HG02571 (cell line): ENCODE results near the gene RBM34.

Source experiments
- ATAC-seq: cut with Tn5 transposase; IDR thresholded peaks from one replicate; pipeline ENCODE4 v1.9.1; 2021; ENCODE audit warnings: mild to moderate bottlenecking, moderate library complexity; ENCODE audit not compliant: unreplicated experiment

The RBM34 gene

DNA sequence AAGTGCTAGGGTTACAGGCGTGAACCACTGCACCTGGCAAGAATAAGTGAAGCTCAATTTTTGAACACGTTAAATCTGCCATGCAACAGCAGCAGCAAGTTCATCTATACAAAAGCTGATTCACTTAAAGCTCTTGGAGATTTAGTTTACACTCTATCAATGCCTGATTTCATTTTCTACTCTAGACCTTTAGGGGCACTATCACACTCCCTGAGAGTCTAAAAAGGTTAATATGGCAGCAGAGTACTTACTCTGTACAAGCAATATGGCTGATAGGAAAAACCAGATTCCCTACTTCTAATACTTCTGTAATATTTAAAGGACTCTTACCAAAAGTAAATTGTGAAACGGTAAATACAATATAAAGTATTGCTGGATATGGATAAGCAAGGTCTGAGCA lies 4.8 kb downstream of the RBM34 start:
- no peak for ATAC-seq

DNA sequence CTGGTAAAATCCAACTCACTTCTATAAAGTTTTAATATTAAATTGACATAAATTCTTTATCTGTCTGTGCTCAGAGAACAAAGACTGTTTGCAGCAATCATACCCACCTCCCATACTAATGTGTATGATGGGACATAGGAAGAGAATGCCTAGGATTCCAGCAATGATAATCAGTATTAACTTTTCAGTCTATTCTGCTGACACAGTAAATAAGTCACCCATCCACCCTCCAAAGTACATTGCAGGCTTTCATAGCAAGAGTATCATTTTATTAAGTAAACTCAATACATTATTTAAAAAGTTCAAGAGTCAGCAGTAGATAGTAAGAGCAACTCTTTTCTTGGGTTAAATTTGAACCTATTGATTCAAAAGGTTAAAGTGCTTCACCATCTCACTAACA lies 8.8 kb downstream of the RBM34 start:
- ATAC-seq = no peak

DNA sequence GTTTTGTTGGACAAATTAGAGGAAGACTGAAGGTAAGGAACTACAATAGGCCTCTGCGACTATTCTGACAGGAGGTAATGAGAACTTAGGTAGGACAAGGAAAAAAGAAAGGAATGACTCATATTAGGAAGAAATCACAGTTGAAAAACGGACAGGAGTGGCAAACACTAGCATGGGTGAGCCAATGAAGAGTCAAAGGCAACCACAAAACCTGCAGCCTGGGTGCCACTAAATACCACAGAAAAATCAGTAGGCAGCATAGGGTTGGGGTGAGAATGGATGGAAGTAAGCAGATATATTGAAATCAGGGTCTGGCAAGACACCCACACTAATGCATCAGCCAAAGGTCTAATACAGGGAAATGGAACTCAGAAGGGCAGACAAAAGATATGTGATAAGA lies 10.0 kb downstream of the RBM34 start:
- no peak for ATAC-seq

DNA sequence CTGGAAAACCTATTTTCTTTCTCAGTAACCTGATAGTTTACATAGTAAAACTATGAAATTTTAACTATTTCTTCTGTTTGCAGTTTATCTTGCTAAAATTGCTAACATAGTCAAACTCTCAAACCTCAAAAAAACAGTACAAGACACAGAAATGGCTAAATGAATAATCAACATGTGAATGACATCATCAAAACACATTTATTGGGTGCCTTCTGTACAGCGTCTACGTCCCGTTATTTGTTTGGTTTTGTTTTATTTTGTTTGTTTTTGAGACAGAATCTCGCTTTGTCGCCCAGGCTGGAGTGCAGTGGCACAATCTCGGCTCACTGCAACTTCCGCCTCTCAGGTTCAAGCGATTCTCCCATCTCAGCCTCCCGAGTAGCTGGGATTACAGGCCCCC lies 11.2 kb downstream of the RBM34 start:
- no peak for ATAC-seq

DNA sequence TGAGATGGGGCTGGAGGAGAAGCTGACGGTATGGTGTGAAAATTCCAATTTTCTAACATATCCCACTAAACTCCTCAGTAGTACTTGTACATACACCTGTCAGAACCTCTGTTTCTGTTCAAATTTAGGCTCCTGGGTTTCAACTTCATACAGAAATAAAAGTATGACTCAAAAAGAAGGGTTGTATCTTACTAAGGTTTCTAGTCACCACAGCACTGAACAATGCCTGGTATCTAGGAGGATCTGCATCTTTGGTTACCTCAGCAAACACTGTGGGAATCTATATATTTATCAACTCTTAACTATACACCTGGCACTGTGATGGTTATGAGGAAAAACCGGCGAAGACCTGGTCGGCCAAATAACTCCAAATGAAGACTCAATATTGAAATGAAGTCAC lies 13.8 kb downstream of the RBM34 start:
- no peak for ATAC-seq

DNA sequence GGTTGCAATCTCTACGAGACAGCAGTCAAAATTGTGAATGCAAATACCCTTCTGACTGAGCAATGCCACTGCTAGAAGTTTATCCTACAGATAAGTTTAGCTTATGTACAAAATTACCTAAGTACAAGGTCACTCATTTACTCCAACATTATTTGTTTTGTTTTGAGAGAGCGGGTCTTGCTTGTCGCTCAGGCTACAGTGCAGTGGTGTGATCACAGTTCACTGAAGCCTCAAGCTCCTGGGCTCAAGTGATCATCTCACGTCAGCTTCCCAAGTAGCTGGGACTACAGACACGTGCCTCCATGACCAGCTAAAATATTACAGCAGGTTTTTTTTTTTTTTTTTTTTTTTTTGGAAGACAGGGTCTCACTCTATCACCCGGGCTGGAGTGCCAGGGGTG lies 15.4 kb downstream of the RBM34 start:
- ATAC-seq = no peak

DNA sequence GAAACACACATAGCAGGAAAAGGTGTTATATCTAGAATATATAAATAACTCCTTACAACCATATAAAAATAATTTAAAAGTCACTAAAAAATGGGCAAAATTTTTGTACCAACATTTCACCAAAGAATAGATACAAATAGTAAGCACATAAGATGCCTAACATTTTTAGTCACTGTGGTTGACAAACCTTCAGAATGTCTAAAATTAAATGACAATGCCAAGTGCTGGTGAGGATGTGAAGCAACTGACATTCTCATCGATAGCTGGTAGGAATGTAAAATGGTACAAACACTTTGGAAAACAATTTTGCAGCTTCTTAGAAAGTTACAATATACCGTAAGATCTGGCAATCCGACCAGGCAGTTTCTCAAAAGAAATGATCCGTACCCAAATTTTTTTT lies 18.1 kb downstream of the RBM34 start:
- no peak for ATAC-seq

DNA sequence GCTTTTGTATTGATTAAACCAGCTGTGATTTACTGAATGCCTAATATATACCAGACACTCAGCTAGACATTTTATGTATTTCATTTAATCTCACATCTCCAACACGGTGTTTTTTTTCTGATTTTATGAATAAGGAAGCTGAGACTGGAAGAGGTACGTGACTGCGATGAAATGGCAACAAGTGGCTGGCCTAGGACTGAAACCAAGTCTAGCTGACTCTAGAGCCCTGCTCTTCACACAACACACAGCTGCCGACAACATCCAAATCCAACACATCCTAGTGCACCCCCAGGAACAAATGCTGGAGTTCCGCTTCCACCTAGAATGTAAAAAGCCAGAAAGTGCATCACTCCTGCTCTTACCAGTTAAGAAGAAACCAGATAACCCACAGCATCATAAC lies 21.7 kb downstream of the RBM34 start:
- ATAC-seq = no peak

DNA sequence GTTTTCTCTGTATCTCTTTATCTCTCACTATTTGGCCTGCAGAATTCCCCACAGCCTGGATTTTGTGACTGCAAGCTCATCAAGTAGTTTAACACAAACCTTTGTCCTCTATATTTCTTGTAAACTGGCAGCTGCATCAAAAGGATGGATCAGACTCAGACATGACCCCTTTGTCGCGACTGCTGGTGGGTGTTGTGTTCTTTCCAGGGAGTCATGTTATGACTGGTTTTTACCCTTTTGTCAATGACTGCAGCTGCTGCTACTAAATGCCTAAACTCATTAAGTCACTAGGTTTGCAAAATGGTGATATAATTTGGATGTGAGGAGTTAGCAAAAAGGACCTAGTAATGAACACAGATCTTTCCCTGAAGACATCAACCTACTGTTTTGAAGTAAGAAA lies 22.2 kb downstream of the RBM34 start:
- ATAC-seq = no peak

DNA sequence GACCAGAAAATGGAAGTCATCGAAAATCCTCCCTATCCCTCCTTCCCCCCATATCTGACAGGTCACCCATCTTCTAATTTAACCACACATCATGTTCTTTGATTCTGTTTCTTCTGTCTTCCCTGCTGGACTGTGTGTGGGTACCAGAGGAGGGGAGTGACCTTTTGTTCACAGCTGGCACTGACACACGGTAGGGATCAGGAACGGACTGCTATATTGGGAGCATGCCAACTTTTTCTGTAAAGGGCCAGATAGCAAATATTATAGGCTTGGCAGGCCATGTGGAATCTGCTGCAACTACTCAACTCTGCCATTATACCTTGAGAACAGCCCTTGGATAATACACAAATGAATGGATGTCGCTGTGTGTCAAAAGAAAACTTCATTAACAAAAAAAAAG lies 24.9 kb downstream of the RBM34 start:
- no peak for ATAC-seq

DNA sequence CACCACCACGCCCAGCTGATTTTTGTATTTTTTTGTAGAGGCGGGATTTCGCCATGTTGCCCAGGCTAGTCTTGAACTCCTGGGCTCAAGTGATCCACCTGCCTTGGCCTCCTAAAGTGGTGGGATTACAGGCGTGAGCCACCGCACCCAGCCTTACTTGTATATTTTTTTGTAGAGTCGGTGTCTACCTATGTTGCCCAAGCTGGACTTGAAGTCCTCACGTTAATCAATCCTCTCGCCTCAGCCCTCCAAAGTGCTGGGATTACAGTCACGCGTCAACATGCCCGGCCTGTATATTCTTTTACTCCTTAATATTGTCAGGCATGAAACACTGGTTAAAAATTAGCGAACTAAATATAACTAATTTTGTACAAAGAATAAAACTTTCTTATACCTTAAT lies 26.9 kb downstream of the RBM34 start:
- no peak for ATAC-seq

DNA sequence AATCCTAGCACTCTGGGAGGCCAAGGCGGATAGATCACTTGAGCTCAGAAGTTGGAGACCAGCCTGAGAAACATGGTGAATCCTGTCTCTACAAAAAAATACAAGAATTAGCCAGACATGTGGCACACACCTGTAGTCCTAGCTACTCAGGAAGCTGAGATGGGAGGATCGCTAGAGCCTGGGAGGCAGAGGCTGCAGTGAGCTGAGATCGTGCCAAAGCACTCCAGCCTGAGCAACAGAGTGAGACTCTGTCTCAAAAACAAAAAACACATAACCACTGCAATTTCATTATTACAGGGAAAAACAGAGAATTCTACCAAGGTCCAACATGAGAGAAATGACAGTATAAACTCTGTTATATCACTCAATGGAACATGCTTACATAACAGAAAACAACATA lies 28.0 kb downstream of the RBM34 start:
- no peak for ATAC-seq

DNA sequence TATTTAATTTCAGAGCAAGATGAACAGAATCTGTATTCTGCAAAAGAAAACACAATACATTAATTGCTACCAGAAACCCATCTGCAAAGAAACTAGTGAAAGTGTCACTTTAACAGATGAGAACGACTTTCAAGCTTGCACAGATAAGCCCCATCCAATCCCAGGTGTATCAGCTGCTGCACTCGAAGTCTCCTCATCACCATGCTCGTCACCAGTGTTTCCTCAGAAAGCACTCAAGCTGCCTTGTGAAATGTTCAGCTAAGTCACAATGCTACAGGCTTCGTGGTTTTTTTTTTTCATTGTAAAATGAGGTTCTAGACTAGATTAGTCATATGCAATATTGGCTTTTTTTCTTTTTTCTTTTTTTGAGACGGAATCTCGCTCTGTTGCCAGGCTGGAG lies 29.1 kb downstream of the RBM34 start:
- ATAC-seq = no peak

DNA sequence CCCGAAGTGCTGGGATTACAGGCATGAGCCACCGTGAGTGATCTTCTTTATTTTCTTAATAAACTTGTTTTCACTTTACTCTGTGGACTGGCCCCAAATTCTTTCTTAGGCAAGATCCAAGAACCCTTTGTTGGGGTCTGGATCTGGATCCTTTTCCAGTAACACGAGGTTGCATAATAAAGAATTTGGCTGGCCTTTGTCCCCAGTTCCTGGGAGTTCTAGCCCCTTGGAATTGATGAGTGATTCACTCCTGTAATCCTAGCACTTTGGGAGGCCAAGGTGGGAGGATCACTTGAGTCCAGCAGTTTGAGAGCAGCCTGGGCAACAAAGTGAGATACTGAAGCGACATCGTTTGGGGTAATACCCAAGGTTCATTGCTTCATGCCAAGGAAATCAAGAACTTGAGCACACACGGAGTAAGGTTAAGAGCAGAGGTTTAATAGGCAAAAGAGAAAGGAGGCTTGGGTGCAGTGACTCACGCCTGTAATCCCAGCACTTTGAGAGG lies 30.2 kb downstream of the RBM34 start:
- no peak for ATAC-seq

DNA sequence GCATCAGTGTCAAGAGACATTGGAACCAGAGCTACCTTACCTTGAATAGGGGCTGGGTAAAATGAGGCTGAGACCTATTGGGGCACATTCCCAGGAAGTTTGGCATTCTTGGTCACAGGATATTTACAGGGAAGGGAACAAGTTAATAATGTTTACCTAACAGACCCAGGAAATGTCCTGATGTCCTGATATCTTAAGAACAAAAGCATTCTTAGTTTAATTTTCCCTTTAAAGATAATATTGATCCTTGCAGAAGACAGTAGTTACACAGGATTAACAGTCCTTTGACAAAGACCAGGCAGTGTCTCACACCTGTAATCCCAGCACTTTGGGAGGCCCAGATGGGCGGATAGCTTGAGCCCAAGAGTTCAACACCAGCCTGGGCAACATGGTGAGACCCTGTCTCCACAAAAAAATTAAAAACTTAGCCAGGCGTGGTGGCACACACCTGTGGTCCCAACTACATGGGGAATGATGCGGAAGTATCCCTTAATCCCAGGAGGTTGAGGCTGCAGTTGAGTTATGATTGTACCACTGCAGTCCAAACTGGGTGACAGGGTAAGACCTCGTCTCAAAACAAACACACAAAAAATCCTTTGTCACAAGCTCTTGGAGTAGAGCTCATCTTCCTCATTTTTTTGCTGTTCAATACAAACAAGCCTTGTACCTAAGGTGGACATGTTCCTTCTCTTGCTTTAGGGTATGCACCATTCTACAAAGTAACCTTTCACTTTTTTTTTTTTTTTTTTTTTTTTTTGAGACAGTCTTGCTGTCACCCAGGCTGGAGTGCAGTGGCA lies 31.1 kb downstream of the RBM34 start:
- ATAC-seq = no peak

DNA sequence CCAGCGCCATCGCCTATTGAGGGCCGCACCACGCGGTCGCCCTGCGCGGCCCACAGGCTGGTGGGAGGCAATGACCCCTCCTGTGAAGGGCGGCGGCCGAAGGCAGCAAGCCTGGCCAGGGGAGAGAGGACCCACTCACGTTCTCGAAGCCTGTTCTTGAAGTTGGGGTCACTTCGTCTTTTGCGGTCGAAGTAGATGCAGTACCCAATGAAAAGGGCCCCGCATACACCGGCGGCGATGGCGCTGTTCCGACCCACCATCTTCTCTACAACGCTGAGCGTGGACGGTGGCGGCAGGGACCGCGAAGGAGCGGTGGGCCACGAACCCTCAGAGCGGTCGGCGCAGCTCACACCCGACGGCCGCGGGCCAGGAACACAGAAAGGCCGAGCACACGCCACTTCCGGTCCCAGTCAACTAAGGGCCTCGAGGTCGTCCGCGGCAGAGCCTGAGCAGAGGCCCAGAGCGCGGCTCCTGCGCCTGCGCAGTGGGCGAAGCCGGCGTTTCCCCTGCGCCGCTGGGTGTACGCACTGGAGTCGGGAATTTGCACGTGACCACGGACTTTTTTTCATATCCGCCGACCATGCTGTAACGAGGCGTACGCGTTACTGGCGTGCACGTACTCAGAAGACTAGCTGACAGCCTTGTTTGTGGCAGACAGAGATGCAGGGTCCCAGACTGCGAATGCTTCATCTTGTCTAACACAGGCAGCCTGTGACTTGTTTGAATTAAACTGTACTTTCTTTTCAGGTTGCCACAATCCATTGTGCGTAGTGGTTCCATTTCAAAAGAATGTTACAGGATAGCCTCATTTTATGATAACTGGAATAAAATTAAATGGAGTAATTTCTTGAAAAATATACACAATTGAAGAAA lies 32.4 kb downstream of the RBM34 start, which contains the start of gene TOMM20:
TOMM20 (minus strand) TSS at position 382 of the 873 bp plus-strand sequence; CDS start at position 260, 122 bp downstream.
- ATAC-seq = peak; percentile 93

DNA sequence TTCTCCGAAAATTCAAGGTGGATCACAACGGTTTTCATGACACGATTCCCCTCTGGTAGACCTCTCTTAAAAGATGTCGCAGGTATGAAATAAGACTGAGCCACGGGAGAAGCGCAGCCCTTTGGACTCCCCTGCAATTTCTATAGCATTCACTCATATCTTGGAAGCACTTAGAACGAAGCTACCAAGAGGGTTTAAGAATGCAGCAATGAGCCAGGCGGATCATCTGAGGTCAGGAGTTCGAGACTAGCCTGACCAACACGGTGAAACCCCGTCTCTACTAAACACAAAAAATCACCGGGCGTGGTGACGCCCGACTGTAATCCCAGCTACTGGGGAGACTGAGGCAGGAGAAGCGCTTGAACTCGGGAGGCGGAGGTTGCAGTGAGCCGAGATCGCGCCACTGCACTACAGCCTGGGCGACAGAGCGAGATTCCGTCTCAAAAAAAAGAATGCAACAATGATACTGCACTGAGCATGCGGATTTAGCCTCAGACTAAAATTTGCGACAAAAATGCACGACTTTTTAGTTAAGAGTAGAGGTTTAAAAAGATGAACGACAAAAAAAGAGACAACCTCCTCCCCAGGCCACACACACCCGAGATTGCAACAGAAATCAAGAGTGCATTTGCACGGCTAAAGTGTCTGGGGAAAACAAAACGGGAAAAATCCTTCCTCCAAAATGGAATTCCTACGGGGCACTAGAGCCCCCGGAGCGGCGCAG lies 33.2 kb downstream of the RBM34 start:
- no peak for ATAC-seq

DNA sequence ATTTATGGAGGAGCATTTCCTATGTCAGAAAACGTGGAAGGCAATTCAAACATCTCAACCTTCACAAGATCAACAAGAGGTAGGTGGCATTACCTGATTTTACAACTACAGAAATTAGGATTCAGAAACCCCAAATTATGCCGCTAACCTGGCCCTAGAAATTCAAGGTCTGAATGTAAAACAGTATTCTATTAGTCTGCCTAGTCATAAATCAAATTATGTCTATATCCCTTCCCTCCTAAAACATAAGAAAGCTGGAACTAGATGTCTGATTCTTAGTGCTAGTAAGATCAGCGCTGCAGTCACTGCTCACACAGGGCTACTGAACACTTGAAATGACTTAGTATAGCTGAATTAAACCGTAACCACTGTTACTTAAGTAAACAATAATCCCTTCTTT lies 33.8 kb downstream of the RBM34 start:
- no peak for ATAC-seq

DNA sequence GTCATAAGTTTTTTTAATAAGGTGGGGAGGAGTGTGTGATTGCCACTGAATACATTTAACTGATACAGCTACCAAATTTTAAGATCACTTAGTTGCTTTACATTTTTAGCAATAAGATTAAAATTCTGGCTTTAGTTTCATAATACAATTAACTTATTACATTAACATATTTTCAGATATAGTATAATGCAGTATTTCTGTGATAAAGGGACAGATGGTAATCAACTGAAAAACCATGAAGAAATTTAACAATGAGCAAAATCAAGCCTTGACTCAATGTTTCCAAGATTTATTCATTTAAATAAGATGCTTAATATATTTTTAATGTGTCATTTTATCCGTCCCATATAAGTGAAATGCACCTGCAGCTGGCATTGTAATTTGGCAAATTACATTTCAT lies 36.4 kb downstream of the RBM34 start:
- no peak for ATAC-seq

DNA sequence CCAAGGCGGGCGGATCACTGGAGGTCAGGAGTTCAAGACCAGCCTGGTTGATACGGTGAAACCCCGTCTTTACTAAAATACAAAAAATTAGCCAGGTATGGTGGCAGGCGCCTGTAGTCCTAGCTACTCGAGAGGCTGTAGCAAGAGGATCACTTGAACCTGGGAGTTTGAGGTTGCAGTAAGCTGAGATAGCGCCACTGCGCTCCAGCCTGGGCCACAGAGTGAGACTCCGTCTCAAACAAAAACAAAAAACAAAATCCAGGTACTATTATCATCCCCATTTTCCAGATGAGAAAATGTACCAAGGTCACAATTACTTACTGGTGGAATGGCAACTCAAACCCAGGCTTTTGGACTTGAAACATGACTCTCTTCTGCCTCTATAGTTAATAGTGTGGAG lies 36.9 kb downstream of the RBM34 start:
- no peak for ATAC-seq

DNA sequence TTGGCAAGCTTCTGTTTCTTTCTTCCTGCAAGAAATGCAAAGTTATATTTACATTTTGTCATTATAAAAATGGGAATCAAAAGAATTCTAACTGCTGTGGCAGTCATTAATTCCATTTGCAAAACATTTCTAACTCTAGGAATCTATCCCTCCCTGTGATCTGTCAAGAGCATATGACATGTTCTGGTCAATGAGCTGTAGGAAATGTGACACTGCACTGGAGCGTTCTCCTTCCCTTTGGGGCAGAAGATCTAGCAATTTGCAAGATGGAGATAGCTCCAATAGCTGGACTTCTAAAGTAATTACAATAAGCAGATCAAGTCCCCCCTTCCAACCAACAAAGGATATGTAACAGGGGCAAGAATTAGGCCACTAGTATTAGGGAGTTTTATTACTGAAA lies 38.7 kb downstream of the RBM34 start:
- no peak for ATAC-seq
